Esophagus muscularis mucosa (tissue), 4 donors: Measurements from ENCODE around the gene MAEA. TPM values are rescaled to one million over a fixed set of nuclear protein-coding genes. Genes with fewer than 3 reads are reported as not detected.
"Not testable (repeated sequence)": the region's sequence is repeated elsewhere in the genome, so short reads cannot be mapped to it uniquely, and the experiment has no call there.

Experiments
- DNase-seq: peaks from one replicate; pipeline ENCODE4 v3.0.0-alpha.2; 2017; ENCODE audit errors: extremely low spot score
- H3K27ac ChIP-seq, 4 donors: fragments of 200-600 bp; sonication (generic); replicated peaks in 1 of 4; 1 replicate in 3 of 4; 2 replicates in 1 of 4; pipeline ENCODE4 v1.5.1; 2016 to 2019; ENCODE audit warnings: mild to moderate bottlenecking in 1 of 4
- H3K27me3 ChIP-seq, 4 donors: fragments of 200-600 bp; sonication (generic); one replicate each; pipeline versions ENCODE4 v1.5.1 to v1.6.0; 2016 to 2019
- H3K36me3 ChIP-seq, 4 donors: fragments of 200-600 bp; sonication (generic); one replicate each; pipeline ENCODE4 v1.5.1; 2016 to 2019
- H3K4me1 ChIP-seq, 4 donors: fragments of 200-600 bp; sonication (generic); one replicate each; pipeline ENCODE4 v1.5.1; 2016 to 2019
- H3K4me3 ChIP-seq, 4 donors: fragments of 200-600 bp; sonication (generic); 1 replicate in 2 of 4; 2 replicates in 2 of 4; pipeline ENCODE4 v1.5.1; 2016 to 2019; ENCODE audit warnings: mild to moderate bottlenecking in 4 of 4, moderate library complexity in 1 of 4
- H3K9me3 ChIP-seq, 4 donors: fragments of 200-600 bp; sonication (generic); 1 replicate in 3 of 4; 2 replicates in 1 of 4; pipeline ENCODE4 v1.5.1; 2016 to 2019
- CTCF ChIP-seq, 3 experiments: fragments of 200-600 bp in 2 of 3; fragments of 450-650 bp in 1 of 3; sonication (generic) in 2 of 3; IDR thresholded peaks; one replicate each; pipeline ENCODE4 v1.5.1; 2017 to 2019; ENCODE audit warnings: antibody characterized with exemption in 3 of 3, mild to moderate bottlenecking in 2 of 3, moderate library complexity in 1 of 3
- EP300 ChIP-seq: sonication (generic); formaldehyde crosslinking; IDR thresholded peaks from one replicate; pipeline ENCODE4 v1.6.1; 2017; ENCODE audit warnings: antibody characterized with exemption
- POLR2A ChIP-seq: fragments of 450-650 bp; IDR thresholded peaks from one replicate; pipeline ENCODE4 v1.6.1; 2017; ENCODE audit warnings: antibody characterized with exemption, moderate library complexity, mild to moderate bottlenecking, low read depth
- POLR2AphosphoS5 ChIP-seq, 2 donors: sonication (generic); formaldehyde crosslinking; IDR thresholded peaks; one replicate each; pipeline ENCODE4 v1.6.1; 2017; ENCODE audit warnings: antibody characterized with exemption in 2 of 2
- WGBS: methylation state at CpG from one replicate; pipeline ENCODE4 v1.1.5; 2018; 5-methylcytosine and 5-hydroxymethylcytosine counted together
- intact Hi-C: fragments of 100-400 bp; cut with DNase I; formaldehyde crosslinking; loops from one replicate; pipeline ENCODE4 v1.15.1; 2023
- total RNA-seq, 4 donors: library from RNA; depleted of rRNA; stranded (reverse); fragments of >200 nt; gene quantifications; one replicate each; pipeline versions ENCODE4 v1.1.0 to v1.2.1, GENCODE V29; 2016

Gene MAEA
- total RNA-seq, 4 donors from 2014 or later = 54.5 to 63.1 (median 59.8) TPM

- DNase-seq = no peak
- Histone ChIP-seq H3K4me1 (peaks cover 0 to 17% (median 3%) of the 10 kb centered on the region in 4 donors), H3K27me3 (no peaks in the 10 kb centered on the region), H3K4me3 (no peak overlapping the region), H3K36me3 (peaks cover 24 to 86% (median 83%) of the 10 kb centered on the region in 4 donors), H3K27ac (no peak overlapping the region), H3K9me3 (no peaks in the 10 kb centered on the region)
- intact Hi-C loops = no loop called here
- WGBS = 81% methylated on average over 34 of the region's 34 CpGs
- TF ChIP-seq POLR2A (no peak), CTCF (IDR thresholded peaks at IDR 0.05) (no peak), POLR2AphosphoS5 (IDR thresholded peaks at IDR 0.05) (no peak), EP300 (no peak)
These were observed 41.3 kb downstream of the MAEA start for GRCh38 chr4:1330761-1331590.

- peaks cover 26 to 85% (median 83%) of the 10 kb centered on the region in 4 donors for H3K36me3 ChIP-seq
- WGBS = 92% methylated on average over 20 of the region's 21 CpGs
These were observed 42.1 kb downstream of the MAEA start for GRCh38 chr4:1331591-1332353.

GRCh38 chr4:1332686-1333085, 43.0 kb downstream of the MAEA start:
- intact Hi-C loops = no loop called here
- TF ChIP-seq POLR2A (no peak), POLR2AphosphoS5 (IDR thresholded peaks at IDR 0.05) (no peak), CTCF (IDR thresholded peaks at IDR 0.05) (no peak), EP300 (no peak)
- no peaks in the 10 kb centered on the region for H3K9me3 ChIP-seq
- H3K36me3 ChIP-seq = peaks cover 28 to 85% (median 83%) of the 10 kb centered on the region in 4 donors
- DNase-seq = no peak
- WGBS = 85% methylated on average over 13 of the region's 13 CpGs
- no peaks in the 10 kb centered on the region for H3K27me3 ChIP-seq
- H3K4me3 ChIP-seq = no peak overlapping the region
- H3K27ac ChIP-seq = no peak overlapping the region
- peaks cover 0 to 17% (median 3%) of the 10 kb centered on the region in 4 donors for H3K4me1 ChIP-seq

More at GRCh38 chr4:1331591-1332353, 42.1 kb downstream of the MAEA start:
- intact Hi-C loops = no loop called here
- H3K4me3 ChIP-seq = no peak overlapping the region
- no peaks in the 10 kb centered on the region for H3K27me3 ChIP-seq
- H3K4me1 ChIP-seq = peaks cover 0 to 17% (median 3%) of the 10 kb centered on the region in 4 donors
- DNase-seq = no peak
- TF ChIP-seq POLR2A (no peak), CTCF (IDR thresholded peaks at IDR 0.05) (no peak), POLR2AphosphoS5 (IDR thresholded peaks at IDR 0.05) (no peak), EP300 (no peak)
- no peak overlapping the region for H3K27ac ChIP-seq
- H3K9me3 ChIP-seq = no peaks in the 10 kb centered on the region

GRCh38 chr4:1333256-1333655, 43.6 kb downstream of the MAEA start:
- peaks cover 0 to 17% (median 3%) of the 10 kb centered on the region in 4 donors for H3K4me1 ChIP-seq
- no peak for TF ChIP-seq EP300
- TF ChIP-seq POLR2AphosphoS5 (IDR thresholded peaks at IDR 0.05) = no peak
- TF ChIP-seq CTCF (IDR thresholded peaks at IDR 0.05) = no peak
- TF ChIP-seq POLR2A = no peak
- no peaks in the 10 kb centered on the region for H3K9me3 ChIP-seq
- H3K27me3 ChIP-seq = no peaks in the 10 kb centered on the region
- H3K36me3 ChIP-seq = peaks cover 27 to 85% (median 83%) of the 10 kb centered on the region in 4 donors
- H3K4me3 ChIP-seq = no peak overlapping the region
- intact Hi-C loops = no loop called here
- WGBS = 89% methylated on average over 8 of the region's 8 CpGs
- DNase-seq = no peak
- H3K27ac ChIP-seq = no peak overlapping the region

GRCh38 chr4:1333851-1334578, 44.3 kb downstream of the MAEA start:
- intact Hi-C loops, H3K27me3 ChIP-seq, H3K4me3 ChIP-seq, DNase-seq, H3K27ac ChIP-seq, H3K9me3 ChIP-seq: not testable (repeated sequence)
- Histone ChIP-seq H3K36me3 (peaks cover 27 to 85% (median 83%) of the 10 kb centered on the region in 4 donors), H3K4me1 (peaks cover 0 to 17% (median 3%) of the 10 kb centered on the region in 4 donors)
- 71% methylated on average over 4 of the region's 12 CpGs for WGBS
